Mucosa of descending colon (tissue), 3 donors: ENCODE data around the gene PDK3. TPM values are rescaled to one million over a fixed set of nuclear protein-coding genes. Genes with fewer than 3 reads are reported as not detected.

Source experiments
- ATAC-seq: fragments of 200-7000 bp; cut with Tn5 transposase; one replicate; pipeline ENCODE4 v1.9.1; 2020; ENCODE audit warnings: mild to moderate bottlenecking, moderate library complexity
- DNase-seq, 3 donors: peaks; one replicate each; pipeline ENCODE4 v3.0.0-alpha.2; 2020
- H3K36me3 ChIP-seq: fragments of 200-600 bp; one replicate; pipeline ENCODE4 v1.8.0; 2021; ENCODE audit warnings: low read depth, mild to moderate bottlenecking
- H3K4me1 ChIP-seq: fragments of 200-600 bp; one replicate; pipeline ENCODE4 v1.8.0; 2021; ENCODE audit warnings: low read depth, mild to moderate bottlenecking
- H3K4me3 ChIP-seq: fragments of 200-600 bp; one replicate; pipeline ENCODE4 v1.8.0; 2021; ENCODE audit warnings: mild to moderate bottlenecking
- H3K9me3 ChIP-seq: fragments of 200-600 bp; one replicate; pipeline ENCODE4 v1.8.0; 2021; ENCODE audit warnings: mild to moderate bottlenecking
- intact Hi-C, 2 donors: fragments of 100-400 bp; cut with DNase I in 1 of 2; cut with micrococcal nuclease in 1 of 2; formaldehyde crosslinking; loops; one replicate each; pipeline versions ENCODE4 v1.11.0 to v1.11.1; 2022; cut with DNase I, micrococcal nuclease
- total RNA-seq, 3 donors: library from RNA; stranded (reverse); fragmentation: NEBNext Ultra II Directional in 2 of 3; extraction: Animal tissue kit (Norgen Biotek cat#: 25700) in 2 of 3; gene quantifications; one replicate each; pipeline versions ENCODE4 v1.2.1 to v1.2.4, GENCODE V29; 2021 to 2023
- TF ChIP-seq, protein P1 (sequence below): fragments of 200-600 bp; IDR thresholded peaks from one replicate; pipeline ENCODE4 v1.8.0; 2022; ENCODE audit warnings: antibody characterized with exemption, mild to moderate bottlenecking
- donor health status: DM: no; HTN: no; CAD: no; lungs with moderate emphysema.
- donor health status: DM: no; HTN: no; CAD: no.
- donor health status: DM: no; HTN: yes; CAD: no.

The PDK3 gene
- total RNA-seq, 3 donors from 2014 or later = 15.7 to 47.1 (median 20.0) TPM

DNA sequence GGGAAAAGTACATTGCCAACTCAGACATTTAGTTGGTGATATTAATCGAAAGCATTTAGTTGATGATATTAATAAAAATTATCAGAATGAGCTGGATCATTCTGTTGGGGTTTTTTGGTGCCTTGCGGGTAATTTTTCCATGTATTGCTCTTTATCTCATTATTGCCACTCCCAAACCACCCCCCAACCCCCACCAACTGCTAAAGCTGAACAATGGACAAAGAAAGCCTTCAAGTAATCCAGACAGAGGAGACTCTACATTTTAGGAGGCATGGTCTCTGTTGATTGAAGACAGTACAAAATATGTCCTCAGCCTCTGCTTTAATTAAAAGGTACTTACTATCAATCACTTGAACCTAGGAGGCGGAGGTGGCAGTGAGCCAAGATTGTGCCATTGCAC is 22.5 kb downstream of the PDK3 start:
- Histone ChIP-seq H3K4me1 (no peaks in the 10 kb centered on the region), H3K36me3 (no peaks in the 10 kb centered on the region), H3K4me3 (no peak overlapping the region), H3K9me3 (no peaks in the 10 kb centered on the region)
- TF ChIP-seq, protein P1, sequence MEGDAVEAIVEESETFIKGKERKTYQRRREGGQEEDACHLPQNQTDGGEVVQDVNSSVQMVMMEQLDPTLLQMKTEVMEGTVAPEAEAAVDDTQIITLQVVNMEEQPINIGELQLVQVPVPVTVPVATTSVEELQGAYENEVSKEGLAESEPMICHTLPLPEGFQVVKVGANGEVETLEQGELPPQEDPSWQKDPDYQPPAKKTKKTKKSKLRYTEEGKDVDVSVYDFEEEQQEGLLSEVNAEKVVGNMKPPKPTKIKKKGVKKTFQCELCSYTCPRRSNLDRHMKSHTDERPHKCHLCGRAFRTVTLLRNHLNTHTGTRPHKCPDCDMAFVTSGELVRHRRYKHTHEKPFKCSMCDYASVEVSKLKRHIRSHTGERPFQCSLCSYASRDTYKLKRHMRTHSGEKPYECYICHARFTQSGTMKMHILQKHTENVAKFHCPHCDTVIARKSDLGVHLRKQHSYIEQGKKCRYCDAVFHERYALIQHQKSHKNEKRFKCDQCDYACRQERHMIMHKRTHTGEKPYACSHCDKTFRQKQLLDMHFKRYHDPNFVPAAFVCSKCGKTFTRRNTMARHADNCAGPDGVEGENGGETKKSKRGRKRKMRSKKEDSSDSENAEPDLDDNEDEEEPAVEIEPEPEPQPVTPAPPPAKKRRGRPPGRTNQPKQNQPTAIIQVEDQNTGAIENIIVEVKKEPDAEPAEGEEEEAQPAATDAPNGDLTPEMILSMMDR = no peak
- DNase-seq (no peak), ATAC-seq (no peak)
- intact Hi-C loops = no loop called here

DNA sequence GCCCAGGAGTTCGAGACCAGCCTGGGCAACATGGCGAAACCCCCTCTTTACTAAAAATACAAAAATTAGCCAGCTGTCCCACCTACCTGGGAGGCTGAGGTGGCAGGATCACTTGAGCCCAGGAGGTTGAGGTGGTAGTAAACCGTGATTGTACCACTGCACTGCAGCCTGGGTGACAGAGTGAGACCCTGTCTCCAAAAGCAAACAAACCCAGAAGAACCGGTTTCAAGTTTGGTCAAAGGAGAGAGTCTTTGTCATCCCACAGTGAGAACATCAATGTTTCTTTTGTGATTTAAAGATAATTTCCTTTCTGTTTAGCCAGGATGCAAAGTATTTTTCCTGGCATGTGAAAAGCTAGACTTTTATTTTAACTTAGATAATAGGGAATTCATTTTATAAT is 26.7 kb downstream of the PDK3 start:
- intact Hi-C loops = loop anchor here in 1 of 2 donors (10.0 kb wide), 1 partner anchor 97 kb away; no protein-coding TSS in a partner anchor
- ATAC-seq (no peak), DNase-seq (no peak)
- no peaks in the 10 kb centered on the region for H3K9me3 ChIP-seq
- no peaks in the 10 kb centered on the region for H3K36me3 ChIP-seq
- H3K4me1 ChIP-seq = no peaks in the 10 kb centered on the region
- no peak overlapping the region for H3K4me3 ChIP-seq
- TF ChIP-seq, protein P1 = no peak

DNA sequence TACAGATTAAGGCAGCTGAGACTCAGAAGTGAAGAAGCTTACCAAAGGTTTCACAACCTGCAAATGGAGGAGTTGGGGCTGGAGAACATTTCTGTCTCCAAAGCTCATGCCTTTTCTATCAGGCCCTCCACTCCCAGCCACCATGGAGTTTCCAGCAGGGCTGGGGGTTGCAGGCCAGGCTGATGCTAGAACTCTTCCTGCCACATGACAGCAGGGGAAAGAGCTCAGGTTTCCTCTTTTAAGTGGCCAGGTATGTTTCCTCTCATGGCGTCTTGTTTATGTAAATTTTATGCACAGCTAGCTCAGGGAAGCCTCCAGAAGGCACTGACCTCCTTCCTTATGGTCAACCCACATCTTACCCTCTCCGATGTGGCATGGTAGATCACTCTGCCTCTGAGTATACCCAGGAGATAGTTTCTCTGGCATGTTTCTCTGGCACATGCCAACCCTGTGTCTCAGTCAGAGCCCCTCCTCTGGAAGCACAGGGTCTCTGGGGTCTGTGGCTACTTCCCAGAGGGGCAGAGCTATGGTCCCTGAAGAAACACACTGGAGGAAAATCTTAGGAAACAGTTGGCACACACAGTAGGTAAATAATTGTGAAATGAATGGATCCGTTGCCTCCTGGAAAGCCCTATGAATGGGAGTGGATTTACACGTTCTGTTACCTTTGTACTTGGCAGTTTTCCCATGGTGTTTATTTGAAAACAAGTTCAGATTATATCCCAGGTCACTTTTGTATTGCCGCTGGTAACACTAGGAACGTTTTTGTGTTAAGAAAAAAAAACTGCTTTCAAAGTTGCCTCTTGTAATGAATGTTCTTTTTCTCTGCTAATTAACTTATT is 28.9 kb downstream of the PDK3 start:
- Histone ChIP-seq H3K36me3 (no peaks in the 10 kb centered on the region), H3K4me1 (no peaks in the 10 kb centered on the region), H3K9me3 (no peaks in the 10 kb centered on the region), H3K4me3 (no peak overlapping the region)
- DNase-seq = peak in 1 of 3 donors; percentile 17
- TF ChIP-seq, protein P1 = no peak
- intact Hi-C loops = loop anchor here in 1 of 2 donors (10.0 kb wide), 1 partner anchor 99 kb away; no protein-coding TSS in a partner anchor
- ATAC-seq = peak; percentile 59

DNA sequence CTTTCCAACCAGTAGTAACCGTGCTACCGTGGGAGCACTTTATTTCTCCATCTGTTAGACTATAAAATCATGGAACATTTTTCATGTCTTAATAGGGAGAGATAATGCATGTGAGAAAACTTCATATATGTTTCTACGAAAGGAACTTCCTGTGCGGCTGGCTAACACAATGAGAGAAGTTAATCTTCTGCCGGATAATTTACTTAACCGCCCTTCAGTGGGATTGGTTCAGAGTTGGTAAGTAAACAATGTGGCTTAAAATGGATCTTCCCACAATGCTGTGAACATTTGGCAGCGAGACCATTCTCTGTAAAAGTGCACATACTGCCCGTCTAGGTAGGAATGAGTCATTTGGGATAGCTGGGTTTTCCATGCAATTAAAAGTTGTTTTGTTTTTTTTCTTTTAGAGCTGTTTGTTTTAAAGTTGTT is 29.6 kb downstream of the PDK3 start:
- peak; percentile 86 for ATAC-seq
- Histone ChIP-seq H3K4me3 (no peak overlapping the region), H3K9me3 (no peaks in the 10 kb centered on the region), H3K36me3 (no peaks in the 10 kb centered on the region), H3K4me1 (no peaks in the 10 kb centered on the region)
- DNase-seq = peak in 1 of 3 donors; percentile 61
- TF ChIP-seq, protein P1 = no peak
- intact Hi-C loops = loop anchor here (5.0 to 10.0 kb wide), 2 partner anchors 97 to 100 kb away; no protein-coding TSS in a partner anchor

DNA sequence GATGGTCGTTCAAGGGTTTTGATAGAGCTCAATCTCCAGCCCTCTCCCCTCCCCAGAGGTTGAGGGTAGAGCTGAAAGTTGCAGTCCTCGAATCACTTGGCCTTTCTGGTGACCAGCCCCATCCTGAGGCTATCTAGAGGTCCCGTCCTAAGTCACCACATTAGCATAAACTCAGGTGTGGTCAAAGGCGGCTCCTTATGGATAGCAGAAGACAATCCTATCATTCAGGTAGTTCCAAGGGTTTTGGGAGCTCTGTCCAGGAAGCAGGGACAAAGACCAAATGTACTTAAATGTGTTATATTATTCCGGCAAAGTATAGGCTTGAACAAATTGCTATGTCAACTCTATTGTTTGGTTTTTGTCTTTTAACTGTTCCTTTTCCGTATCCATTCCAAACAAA is 30.6 kb downstream of the PDK3 start:
- Histone ChIP-seq H3K4me1 (no peaks in the 10 kb centered on the region), H3K36me3 (no peaks in the 10 kb centered on the region), H3K9me3 (no peaks in the 10 kb centered on the region), H3K4me3 (no peak overlapping the region)
- ATAC-seq (peak; percentile 59), DNase-seq (no peak)
- intact Hi-C loops = loop anchor here (5.0 to 10.0 kb wide), 2 partner anchors 98 to 101 kb away; no protein-coding TSS in a partner anchor
- TF ChIP-seq, protein P1 = no peak
